IMR-90 (cell line): Measurements from ENCODE around the gene TBC1D8. TPM values are rescaled to one million over a fixed set of nuclear protein-coding genes. Genes with fewer than 3 reads are reported as not detected.

Experiments
- ATAC-seq: fragments of 200-7000 bp; cut with Tn5 transposase; 2 replicates; pipeline ENCODE4 v1.9.1; 2020; ENCODE audit warnings: low read depth, mild to moderate bottlenecking, moderate library complexity
- BruUV-seq: library from RNA; stranded (reverse); fragments of 400-500 nt; replicated peaks from 2 replicates; lab custom pipeline; 2021; lab: Mats Ljungman, UMichigan
- CTCF ChIA-PET: fragments of 300-600 bp; formaldehyde crosslinking; extraction: SDS; loops from one replicate; lab custom pipeline; 2021; ENCODE audit warnings: antibody characterized with exemption; lab: Yijun Ruan, JAX
- POLR2A ChIA-PET: fragments of 300-600 bp; sonication (Branson Sonifier 250); formaldehyde crosslinking; loops from one replicate; lab custom pipeline; 2022; ENCODE audit warnings: antibody characterized with exemption; ENCODE audit not compliant: unreplicated experiment; lab: Charles Lee
- DNase-seq: peaks from one replicate; pipeline ENCODE4 v3.0.0; 2013
- H2AFZ ChIP-seq: replicated peaks from 2 replicates; pipeline ENCODE3; 2013; ENCODE audit warnings: low read length, mild to moderate bottlenecking; ENCODE audit not compliant: poor library complexity
- H2AK5ac ChIP-seq: 2 replicates; pipeline ENCODE4 v1.6.1; 2013; ENCODE audit warnings: low read depth, low read length, inconsistent platforms
- H2AK9ac ChIP-seq: replicated peaks from 2 replicates; pipeline ENCODE3; 2013; ENCODE audit warnings: mild to moderate bottlenecking, low read depth, low read length, moderate library complexity; ENCODE audit not compliant: poor library complexity
- H2BK120ac ChIP-seq: 2 replicates; pipeline ENCODE4 v1.6.1; 2013; ENCODE audit warnings: low read depth, low read length, inconsistent platforms
- H2BK15ac ChIP-seq: 3 replicates; pipeline ENCODE4 v1.6.1; 2013; ENCODE audit warnings: low read depth, low read length, inconsistent platforms
- H2BK20ac ChIP-seq: 2 replicates; pipeline ENCODE4 v1.6.1; 2013; ENCODE audit warnings: low read depth, mild to moderate bottlenecking, inconsistent platforms, low read length, moderate library complexity
- H2BK5ac ChIP-seq: 2 replicates; pipeline ENCODE4 v1.6.1; 2013; ENCODE audit warnings: mild to moderate bottlenecking, low read depth, low read length, inconsistent platforms; ENCODE audit not compliant: poor library complexity, severe bottlenecking
- H3K14ac ChIP-seq: replicated peaks from 2 replicates; pipeline ENCODE4 v1.6.1; 2013; ENCODE audit warnings: low read depth, low read length, inconsistent platforms
- H3K18ac ChIP-seq: 2 replicates; pipeline ENCODE4 v1.6.1; 2013; ENCODE audit warnings: low read depth, low read length, control low read depth
- H3K23ac ChIP-seq: 2 replicates; pipeline ENCODE4 v1.6.1; 2013; ENCODE audit warnings: low read depth, low read length, inconsistent platforms
- H3K27ac ChIP-seq: 2 replicates; pipeline ENCODE4 v1.5.1; 2013; ENCODE audit warnings: mild to moderate bottlenecking, control low read depth, low read length; ENCODE audit not compliant: insufficient read depth
- H3K27me3 ChIP-seq: 2 replicates; pipeline ENCODE4 v1.6.1; 2013; ENCODE audit warnings: low read length; ENCODE audit not compliant: control insufficient read depth, insufficient read depth
- H3K36me3 ChIP-seq: 2 replicates; pipeline ENCODE4 v1.6.1; 2013; ENCODE audit warnings: low read length, mixed read lengths; ENCODE audit not compliant: control insufficient read depth, insufficient read depth
- H3K4ac ChIP-seq: 2 replicates; pipeline ENCODE4 v1.6.1; 2013; ENCODE audit warnings: low read depth, low read length, inconsistent platforms
- H3K4me1 ChIP-seq: 2 replicates; pipeline ENCODE4 v1.6.1; 2013; ENCODE audit warnings: low read length, mixed read lengths; ENCODE audit not compliant: control insufficient read depth, insufficient read depth
- H3K4me2 ChIP-seq: 2 replicates; pipeline ENCODE4 v1.6.1; 2013; ENCODE audit warnings: low read depth, mild to moderate bottlenecking, control low read depth, low read length, moderate library complexity
- H3K4me3 ChIP-seq: 2 replicates; pipeline ENCODE4 v1.5.1; 2013; ENCODE audit warnings: low read depth, mild to moderate bottlenecking, control low read depth, low read length, moderate library complexity; ENCODE audit not compliant: insufficient read depth
- H3K56ac ChIP-seq: 2 replicates; pipeline ENCODE4 v1.6.1; 2013; ENCODE audit warnings: low read length, inconsistent platforms; ENCODE audit not compliant: insufficient read depth; ENCODE audit errors: extremely low read depth
- H3K79me1 ChIP-seq, 2 experiments: 2 replicates each; pipeline ENCODE4 v1.6.1; 2013; ENCODE audit warnings: low read length in 2 of 2, inconsistent platforms in 1 of 2, low read depth in 1 of 2
- H3K9ac ChIP-seq: 2 replicates; pipeline ENCODE4 v1.6.1; 2013; ENCODE audit warnings: low read depth, low read length, control low read depth
- H3K9me1 ChIP-seq: 2 replicates; pipeline ENCODE4 v1.6.1; 2013; ENCODE audit warnings: low read length, inconsistent platforms; ENCODE audit not compliant: insufficient read depth
- H3K9me3 ChIP-seq: 2 replicates; pipeline ENCODE4 v1.6.1; 2013; ENCODE audit warnings: low read length; ENCODE audit not compliant: control insufficient read depth, insufficient read depth
- H4K20me1 ChIP-seq: 2 replicates; pipeline ENCODE4 v1.6.1; 2013; ENCODE audit warnings: low read length, inconsistent platforms; ENCODE audit not compliant: insufficient read depth
- H4K5ac ChIP-seq: 2 replicates; pipeline ENCODE4 v1.6.1; 2013; ENCODE audit warnings: mild to moderate bottlenecking, low read depth, low read length, control low read depth
- H4K8ac ChIP-seq, 2 experiments: 2 replicates each; pipeline ENCODE4 v1.6.1; 2013; ENCODE audit warnings: low read depth in 2 of 2, low read length in 2 of 2, control low read depth in 1 of 2, inconsistent platforms in 1 of 2
- H4K91ac ChIP-seq: 2 replicates; pipeline ENCODE4 v1.6.1; 2013; ENCODE audit warnings: low read depth, low read length, inconsistent platforms; ENCODE audit not compliant: insufficient read depth
- BHLHE40 ChIP-seq: fragments of 150-350 bp; IDR thresholded peaks from 2 replicates; pipeline ENCODE4 v1.6.1; 2016; ENCODE audit warnings: mild to moderate bottlenecking, low read depth, low read length
- CEBPB ChIP-seq: IDR thresholded peaks from 2 replicates; pipeline ENCODE4 v1.6.1; 2012; ENCODE audit warnings: low read depth, low read length, improper control_type of control experiment
- CHD1 ChIP-seq: IDR thresholded peaks from 2 replicates; pipeline ENCODE4 v1.6.1; 2012; ENCODE audit warnings: low read depth, low read length, improper control_type of control experiment
- ELK1 ChIP-seq: fragments of 150-350 bp; IDR thresholded peaks from 2 replicates; pipeline ENCODE4 v1.6.1; 2016; ENCODE audit warnings: low read depth, mild to moderate bottlenecking, low read length, moderate library complexity, borderline replicate concordance
- FOS ChIP-seq: fragments of 150-350 bp; IDR thresholded peaks from 2 replicates; pipeline ENCODE4 v1.6.1; 2016; ENCODE audit warnings: low read depth, low read length
- MAFK ChIP-seq: IDR thresholded peaks from 2 replicates; pipeline ENCODE4 v1.6.1; 2012; ENCODE audit warnings: low read depth, low read length, improper control_type of control experiment
- MAZ ChIP-seq: IDR thresholded peaks from 2 replicates; pipeline ENCODE4 v1.6.1; 2012; ENCODE audit warnings: low read depth, mild to moderate bottlenecking, low read length, improper control_type of control experiment, moderate library complexity, borderline replicate concordance
- MXI1 ChIP-seq: IDR thresholded peaks from 2 replicates; pipeline ENCODE4 v1.6.1; 2012; ENCODE audit warnings: low read depth, mild to moderate bottlenecking, low read length, moderate library complexity, borderline replicate concordance
- NFE2L2 ChIP-seq: fragments of 150-350 bp; IDR thresholded peaks from 2 replicates; pipeline ENCODE4 v1.6.1; 2016; ENCODE audit warnings: low read depth, mild to moderate bottlenecking, low read length
- POLR2A ChIP-seq: IDR thresholded peaks from 2 replicates; pipeline ENCODE4 v1.6.1; 2012; ENCODE audit warnings: mild to moderate bottlenecking, low read depth, low read length
- RAD21 ChIP-seq: IDR thresholded peaks from 2 replicates; pipeline ENCODE4 v1.6.1; 2012; ENCODE audit warnings: low read length, improper control_type of control experiment
- RCOR1 ChIP-seq: IDR thresholded peaks from 2 replicates; pipeline ENCODE4 v1.6.1; 2012; ENCODE audit warnings: mild to moderate bottlenecking, low read length, improper control_type of control experiment; ENCODE audit not compliant: insufficient replicate concordance
- RFX5 ChIP-seq: IDR thresholded peaks from 2 replicates; pipeline ENCODE4 v1.8.0; 2012; ENCODE audit warnings: low read depth, mild to moderate bottlenecking, low read length, moderate library complexity
- SMC3 ChIP-seq: fragments of 150-350 bp; IDR thresholded peaks from 2 replicates; pipeline ENCODE4 v1.6.1; 2016; ENCODE audit warnings: low read depth, mild to moderate bottlenecking, antibody characterized with exemption, low read length, moderate library complexity
- USF2 ChIP-seq: fragments of 150-350 bp; IDR thresholded peaks from 2 replicates; pipeline ENCODE4 v1.6.1; 2017; ENCODE audit warnings: mild to moderate bottlenecking, antibody characterized with exemption, low read length, low read depth
- WGBS, 2 experiments: methylation state at CpG; one replicate each; pipeline versions ENCODE4 v1.1.5 to v1.1.7; 2013; ENCODE audit warnings: missing lambda C conversion rate in 2 of 2; ENCODE audit not compliant: insufficient read length in 1 of 2; ENCODE audit errors: extremely low coverage in 2 of 2; 5-methylcytosine and 5-hydroxymethylcytosine counted together
- dilution Hi-C: fragments of 300-500 bp; cut with HindIII; formaldehyde crosslinking; loops from one replicate; pipeline ENCODE4 v1.14.3; 2018; ENCODE audit warnings: low sequenced_read_pairs; ENCODE audit not compliant: unreplicated experiment
- in situ Hi-C: fragments of 300-500 bp; cut with MboI; formaldehyde crosslinking; loops from 3 replicates; pipeline ENCODE4 v1.14.3; 2019; ENCODE audit warnings: low sequenced_read_pairs, inconsistent platforms, mixed read lengths
- intact Hi-C: fragments of 100-400 bp; cut with micrococcal nuclease; formaldehyde crosslinking; loops from 2 replicates; pipeline ENCODE4 v1.10.0; 2022
- polyA plus RNA-seq, 3 experiments: library from polyadenylated mRNA; depleted of rRNA; stranded (reverse); fragments of >200 nt; gene quantifications; 2 replicates each; pipeline ENCODE4 v1.2.3, GENCODE V29; 2012; ENCODE audit warnings: low replicate concordance in 1 of 3
- total RNA-seq: library from RNA; depleted of rRNA; stranded (reverse); fragments of >200 nt; gene quantifications from 2 replicates; pipeline ENCODE4 v1.2.3, GENCODE V29; 2012
- TF ChIP-seq, protein P1 (sequence below): conservative IDR thresholded peaks from 2 replicates; pipeline ENCODE4 v1.5.1; 2012; ENCODE audit warnings: mild to moderate bottlenecking, low read depth, low read length, improper control_type of control experiment

TBC1D8 gene
- total and polyA plus RNA-seq, 2 of the 4 experiments (the other 2 are of a cell fraction), result 1.3 to 1.5 TPM

DNA sequence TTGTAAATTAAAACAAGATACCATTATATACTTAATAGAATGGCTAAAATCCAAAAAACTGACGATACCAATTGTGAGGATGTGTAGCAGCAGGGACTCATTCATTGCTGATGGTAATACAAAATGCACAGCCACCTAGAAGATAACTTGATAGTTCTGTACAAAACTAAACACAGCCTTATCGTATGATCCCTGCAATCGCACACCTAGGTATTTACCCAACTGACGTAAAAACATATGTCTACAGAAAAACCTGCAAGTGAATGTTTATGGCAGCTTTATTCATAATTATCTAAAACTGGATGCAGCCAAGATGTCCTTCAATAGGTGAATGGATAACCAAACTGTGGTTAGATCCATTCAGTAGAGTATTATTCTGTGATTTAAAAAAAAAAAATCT is 45.5 kb downstream of the TBC1D8 start:
- ATAC-seq, result no peak
- Histone ChIP-seq H2BK20ac (no peak overlapping the region), H3K23ac (no peak overlapping the region), H3K27ac (no peak overlapping the region), H2BK120ac (no peak overlapping the region), H3K56ac (no peak overlapping the region), H3K4ac (no peak overlapping the region), H3K27me3 (no peaks in the 10 kb centered on the region), H4K91ac (no peak overlapping the region), H2AFZ (no peak overlapping the region), H3K14ac (no peak overlapping the region), H3K18ac (no peak overlapping the region), H3K9ac (no peak overlapping the region), H4K20me1 (no peaks in the 10 kb centered on the region), H3K4me3 (no peak overlapping the region), H3K9me1 (no peaks in the 10 kb centered on the region; the same call in 1 of the 2 replicates), H3K9me3 (peaks cover 1% of the 10 kb centered on the region; the same call in 1 of the 2 replicates), H2AK9ac (no peak overlapping the region), H3K36me3 (no peaks in the 10 kb centered on the region), H3K79me1 (peaks cover 0 to 43% of the 10 kb centered on the region in 2 experiments; a peak in 3 of 4 replicates), H4K8ac (no peak overlapping the region), H2AK5ac (no peak overlapping the region), H2BK15ac (no peak overlapping the region), H4K5ac (no peak overlapping the region), H3K4me1 (0 out of 2 replicates have a peak, but pooled peaks cover 2% of the 10 kb centered on the region), H2BK5ac (no peak overlapping the region), H3K4me2 (no peak overlapping the region)
- dilution Hi-C loops, result no loop called here
- no peak for DNase-seq
- WGBS, 2 experiments, result no CpG with 5 or more reads among the region's 4 CpGs
- no peak for TF ChIP-seq SMC3
- no peak for TF ChIP-seq FOS
- no peak for TF ChIP-seq MAZ
- no peak for TF ChIP-seq USF2
- no peak for TF ChIP-seq CHD1
- TF ChIP-seq MAFK, result no peak
- TF ChIP-seq ELK1, result no peak
- TF ChIP-seq RAD21, result no peak
- no peak for TF ChIP-seq MXI1
- TF ChIP-seq, protein P1, sequence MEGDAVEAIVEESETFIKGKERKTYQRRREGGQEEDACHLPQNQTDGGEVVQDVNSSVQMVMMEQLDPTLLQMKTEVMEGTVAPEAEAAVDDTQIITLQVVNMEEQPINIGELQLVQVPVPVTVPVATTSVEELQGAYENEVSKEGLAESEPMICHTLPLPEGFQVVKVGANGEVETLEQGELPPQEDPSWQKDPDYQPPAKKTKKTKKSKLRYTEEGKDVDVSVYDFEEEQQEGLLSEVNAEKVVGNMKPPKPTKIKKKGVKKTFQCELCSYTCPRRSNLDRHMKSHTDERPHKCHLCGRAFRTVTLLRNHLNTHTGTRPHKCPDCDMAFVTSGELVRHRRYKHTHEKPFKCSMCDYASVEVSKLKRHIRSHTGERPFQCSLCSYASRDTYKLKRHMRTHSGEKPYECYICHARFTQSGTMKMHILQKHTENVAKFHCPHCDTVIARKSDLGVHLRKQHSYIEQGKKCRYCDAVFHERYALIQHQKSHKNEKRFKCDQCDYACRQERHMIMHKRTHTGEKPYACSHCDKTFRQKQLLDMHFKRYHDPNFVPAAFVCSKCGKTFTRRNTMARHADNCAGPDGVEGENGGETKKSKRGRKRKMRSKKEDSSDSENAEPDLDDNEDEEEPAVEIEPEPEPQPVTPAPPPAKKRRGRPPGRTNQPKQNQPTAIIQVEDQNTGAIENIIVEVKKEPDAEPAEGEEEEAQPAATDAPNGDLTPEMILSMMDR, result no peak
- TF ChIP-seq NFE2L2, result no peak
- TF ChIP-seq RCOR1, result no peak
- TF ChIP-seq RFX5, result no peak
- TF ChIP-seq CEBPB, result no peak
- TF ChIP-seq POLR2A, result no peak
- no peak for TF ChIP-seq BHLHE40
- intact Hi-C loops, result no loop called here
- in situ Hi-C loops, result no loop called here
- CTCF ChIA-PET, result no interaction called here
- POLR2A ChIA-PET, result no interaction called here
- no TSS peak for BruUV-seq
